HL-60/S4 treated with retinoic acid at 250 ng/mL for 4 days and 3 days (cell line): ENCODE measurements around the gene ATP9A.
"Not testable (repeated sequence)": the region's sequence is repeated elsewhere in the genome, so short reads cannot be mapped to it uniquely, and the experiment has no call there.

Experiments
- in situ Hi-C: fragments of 300-500 bp; cut with MboI; formaldehyde crosslinking; loops from 2 replicates; pipeline ENCODE4 v1.7.0; 2022; ENCODE audit warnings: low sequenced_read_pairs

ATP9A gene

DNA sequence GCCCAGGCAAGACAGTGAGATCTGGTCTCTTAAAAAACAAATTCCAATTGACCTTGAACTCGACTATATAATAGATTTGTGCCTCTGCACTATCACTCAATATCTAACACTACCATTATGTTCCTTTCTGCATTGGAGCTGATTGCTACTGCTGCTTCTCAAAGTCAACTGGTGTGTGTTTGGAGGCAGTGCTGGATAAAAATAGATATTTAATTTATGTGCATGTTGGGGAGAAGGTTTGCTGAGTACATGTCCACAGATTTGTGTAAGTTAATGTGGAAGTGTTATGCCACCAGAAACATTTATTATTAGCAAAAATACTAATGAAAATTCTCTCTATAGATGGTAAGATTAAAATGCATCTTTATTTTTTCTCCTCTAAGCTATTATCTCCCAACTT is 39.5 kb downstream of the ATP9A start:
- in situ Hi-C loops = no loop called here

DNA sequence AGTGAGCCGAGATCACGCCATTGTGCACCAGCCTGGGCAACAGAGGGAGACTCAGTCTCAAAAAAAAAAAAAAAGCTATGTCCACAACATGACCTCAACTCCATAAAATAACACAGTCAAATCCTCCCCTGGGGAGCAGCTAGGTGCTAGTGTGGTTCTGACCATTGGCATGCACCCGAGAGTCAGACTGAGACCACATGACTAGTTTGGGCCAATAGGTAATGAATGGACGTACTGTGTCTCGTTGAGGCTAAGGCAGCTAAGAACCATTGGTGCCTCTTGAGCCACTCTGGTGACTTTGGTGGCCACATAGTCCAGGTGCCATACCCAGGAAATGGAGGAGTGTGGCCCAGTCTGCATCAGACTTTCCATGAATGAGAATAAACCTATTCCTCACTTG is 40.3 kb downstream of the ATP9A start:
- in situ Hi-C loops = no loop called here

DNA sequence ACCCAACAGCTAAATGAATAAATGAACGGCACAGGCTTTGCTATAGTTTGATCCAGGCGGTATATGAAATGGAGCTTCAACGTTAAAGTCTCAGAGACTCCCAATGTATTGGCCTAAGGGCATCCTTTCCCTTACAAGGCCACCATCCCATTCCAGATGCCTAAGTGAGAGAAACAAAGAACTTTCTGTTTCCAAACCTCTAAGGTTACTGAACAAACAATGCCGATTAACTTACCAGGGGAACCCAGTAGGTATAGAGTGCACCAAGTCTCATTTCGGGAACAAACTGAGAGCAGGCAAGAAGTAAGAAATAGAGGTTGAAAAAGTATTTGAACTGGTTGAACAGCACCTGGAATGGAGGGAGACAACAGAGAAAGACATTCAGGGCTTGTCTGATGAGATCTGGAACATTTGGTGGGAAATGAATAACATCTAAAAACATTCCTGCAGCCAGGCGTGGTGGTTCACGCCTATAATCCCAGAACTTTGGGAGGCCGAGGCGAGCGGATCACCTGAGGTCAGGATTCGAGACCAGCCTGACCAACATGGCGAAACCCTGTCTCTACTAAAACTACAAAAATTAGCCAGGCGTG is 42.5 kb downstream of the ATP9A start:
- in situ Hi-C loops = no loop called here

DNA sequence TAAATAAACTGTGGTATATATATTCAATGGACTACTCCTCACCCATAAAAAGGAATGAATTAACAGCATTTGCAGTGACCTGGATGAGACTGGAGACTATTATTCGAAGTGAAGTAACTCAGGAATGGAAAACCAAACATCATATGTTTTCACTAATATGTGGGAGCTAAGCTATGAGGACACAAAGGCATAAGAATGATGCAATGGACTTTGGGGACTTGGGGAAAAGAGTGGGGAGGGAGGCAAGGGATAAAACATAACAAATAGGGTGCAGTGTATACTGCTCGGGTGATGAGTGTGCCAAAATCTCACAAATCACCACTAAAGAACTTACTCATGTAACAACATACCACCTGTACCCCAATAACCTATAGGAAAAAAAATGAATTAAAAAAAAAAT is 45.2 kb downstream of the ATP9A start:
- in situ Hi-C loops = not testable (repeated sequence)

DNA sequence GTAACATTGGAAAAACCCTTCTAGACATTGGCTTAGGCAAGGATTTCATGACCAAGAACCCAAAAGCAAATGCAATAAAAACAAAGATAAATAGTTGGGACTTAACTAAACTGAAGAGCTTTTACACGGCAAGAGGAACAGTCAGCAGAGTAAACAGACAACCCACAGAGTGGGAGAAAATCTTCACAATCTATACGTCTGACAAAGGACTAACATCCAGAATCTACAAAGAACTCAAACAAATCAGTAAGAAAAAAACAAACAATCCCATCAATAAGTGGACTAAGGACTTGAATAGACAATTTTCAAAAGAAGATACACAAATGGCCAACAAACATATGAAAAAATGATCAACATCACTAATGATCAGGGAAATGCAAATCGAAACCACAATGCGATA is 45.9 kb downstream of the ATP9A start:
- in situ Hi-C loops = not testable (repeated sequence)

DNA sequence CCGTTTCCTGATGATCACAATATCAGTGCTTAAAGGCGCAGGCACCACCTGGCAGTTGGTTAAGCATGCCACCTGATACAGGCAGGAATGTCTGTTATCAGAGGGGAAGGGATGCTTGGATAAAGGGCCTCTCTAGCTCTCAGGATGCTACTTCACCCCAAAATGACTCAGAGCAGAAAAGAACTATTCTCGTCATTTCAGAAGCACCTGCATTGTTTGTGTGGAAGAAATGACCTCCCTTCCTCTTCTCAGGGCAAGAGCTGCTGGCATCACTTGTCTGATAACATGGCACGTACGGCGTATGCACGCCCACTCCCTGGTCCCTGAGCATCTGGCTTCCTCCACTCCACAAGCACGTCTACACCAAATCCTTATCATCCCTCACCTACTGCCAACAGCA is 47.3 kb downstream of the ATP9A start:
- in situ Hi-C loops = no loop called here

DNA sequence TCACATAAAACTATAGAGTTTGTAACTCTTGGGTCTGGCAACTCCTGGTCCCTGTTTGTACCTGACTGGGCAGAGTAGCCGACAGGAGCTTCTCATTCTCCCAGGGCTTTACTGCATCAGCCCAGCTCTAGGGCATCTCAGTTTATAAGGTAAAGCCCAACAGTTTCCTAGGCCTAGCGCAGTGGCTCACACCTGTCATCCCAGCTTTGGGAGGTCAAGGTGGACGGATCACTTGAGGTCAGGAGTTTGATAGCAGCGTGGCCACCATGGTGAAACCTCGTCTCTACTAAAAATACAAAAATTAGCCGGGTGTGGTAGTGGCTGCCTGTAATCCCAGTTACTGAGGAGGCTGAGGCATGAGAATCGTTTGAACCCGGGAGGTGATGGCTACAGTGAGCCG is 47.8 kb downstream of the ATP9A start:
- in situ Hi-C loops = no loop called here

DNA sequence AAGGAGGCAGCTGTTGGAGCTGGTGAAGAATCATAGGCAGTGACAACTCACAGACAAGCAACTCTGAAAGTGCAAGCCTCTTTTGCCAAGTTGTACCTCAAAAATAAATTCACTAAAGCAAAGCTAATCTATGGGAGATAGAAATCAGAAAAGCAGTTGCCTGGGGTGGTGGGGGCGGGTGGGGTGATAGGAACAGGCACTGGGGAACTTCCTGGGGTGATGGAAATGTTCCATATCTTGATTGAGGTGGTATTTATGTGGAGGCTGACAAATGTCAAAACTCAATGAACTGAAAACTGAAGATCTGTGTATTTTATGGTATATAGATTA is 52.4 kb downstream of the ATP9A start:
- in situ Hi-C loops = no loop called here

DNA sequence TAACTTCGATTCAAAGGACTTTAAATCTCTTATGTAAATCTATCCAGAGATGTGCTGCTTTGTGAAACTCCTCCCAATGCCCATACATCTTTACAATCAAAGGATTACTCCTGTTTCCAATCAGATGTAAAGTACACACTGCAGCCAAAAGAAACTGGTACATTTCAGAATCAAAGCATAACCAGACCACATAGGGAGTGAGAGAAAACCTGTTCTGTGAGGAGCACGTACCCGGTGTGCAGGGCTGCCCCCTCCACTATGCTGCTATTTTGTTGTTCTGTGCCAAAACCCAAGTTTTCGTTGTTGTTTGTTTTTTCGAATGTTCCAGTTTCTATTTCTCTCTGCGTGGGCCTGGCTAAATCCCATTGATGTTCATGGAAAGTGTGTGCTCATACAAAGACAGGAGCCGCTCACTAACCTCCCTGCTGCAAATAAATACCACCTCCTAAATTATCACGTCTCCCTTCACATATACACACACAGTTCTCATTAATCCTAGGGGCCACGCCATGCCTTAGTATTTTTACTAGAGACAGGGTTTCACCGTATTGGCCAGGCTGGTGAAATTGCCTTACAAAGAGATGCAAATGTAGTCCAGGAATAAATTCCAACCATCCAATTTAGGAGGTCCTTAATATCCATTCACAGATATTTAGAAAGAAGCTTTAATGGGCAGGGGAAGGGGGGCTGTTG is 52.9 kb downstream of the ATP9A start:
- in situ Hi-C loops = no loop called here

DNA sequence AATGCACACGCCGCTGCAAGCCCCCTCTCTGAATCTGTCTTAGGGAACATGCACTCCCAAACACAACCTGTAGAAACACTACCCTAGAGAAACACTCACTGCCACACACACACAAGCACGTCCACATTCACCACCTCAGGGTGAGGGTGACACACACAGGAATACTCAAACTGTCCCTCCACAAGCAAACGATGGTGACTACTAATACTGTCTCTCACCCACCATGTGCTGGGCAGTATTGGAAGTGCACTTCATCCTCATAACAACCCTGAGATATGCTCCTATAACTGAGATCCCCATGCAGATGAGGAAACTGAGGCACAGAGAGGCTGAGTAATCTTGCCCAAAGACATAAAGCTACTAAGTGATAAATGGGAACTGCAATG is 55.0 kb downstream of the ATP9A start:
- in situ Hi-C loops = no loop called here

DNA sequence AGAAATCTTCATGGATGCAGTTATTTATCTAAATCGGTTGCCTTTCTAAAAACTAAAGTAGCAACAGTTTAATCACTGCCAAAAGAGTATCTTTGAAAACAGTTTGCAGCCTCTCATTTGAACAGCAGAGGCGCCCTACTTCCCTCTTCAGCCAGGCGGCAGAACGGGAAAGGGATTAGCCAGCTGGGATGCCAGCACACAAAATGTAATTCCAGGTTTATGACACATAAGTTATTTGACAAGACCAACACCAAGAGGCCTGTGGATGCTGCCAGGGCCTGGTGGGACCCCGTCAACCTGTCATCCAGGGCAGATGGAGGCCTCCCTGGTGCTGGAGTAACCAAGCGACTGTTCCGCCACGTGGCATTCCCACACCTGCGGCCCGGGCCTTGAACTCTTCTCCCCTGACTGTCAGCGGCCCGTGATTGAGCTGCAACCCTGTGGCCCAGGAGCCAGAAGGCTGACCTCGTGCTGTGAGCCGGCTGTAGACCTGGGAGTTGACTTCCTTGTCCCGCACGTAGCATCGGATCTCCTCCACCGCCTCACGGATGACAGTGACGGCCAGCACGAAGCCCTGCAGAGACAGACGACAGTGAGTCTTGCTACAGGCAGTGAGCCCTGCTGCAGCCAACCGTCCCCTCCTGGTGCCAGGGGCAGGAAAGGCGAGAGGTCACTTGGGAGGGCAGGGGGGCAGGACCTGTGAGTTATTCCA is 55.5 kb downstream of the ATP9A start:
- in situ Hi-C loops = no loop called here

DNA sequence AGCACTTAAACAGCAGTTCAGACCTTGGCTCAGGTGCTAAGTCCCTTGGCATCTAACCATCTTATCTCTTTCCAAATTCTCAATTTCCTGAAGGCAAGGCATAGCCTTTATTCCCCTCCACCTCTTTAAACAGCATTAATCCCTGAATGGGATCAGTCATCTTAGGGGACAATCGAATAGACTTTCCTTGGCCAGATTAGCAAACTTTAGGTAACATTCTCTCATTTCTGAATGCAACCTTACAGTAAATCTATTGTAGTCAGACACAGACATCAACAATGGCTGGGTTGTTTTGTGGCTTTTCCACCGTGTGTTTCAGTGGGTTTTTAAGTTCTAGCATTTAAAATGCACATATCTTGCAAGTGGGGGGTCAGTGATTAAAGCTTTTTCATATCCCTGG is 56.8 kb downstream of the ATP9A start:
- in situ Hi-C loops = no loop called here

DNA sequence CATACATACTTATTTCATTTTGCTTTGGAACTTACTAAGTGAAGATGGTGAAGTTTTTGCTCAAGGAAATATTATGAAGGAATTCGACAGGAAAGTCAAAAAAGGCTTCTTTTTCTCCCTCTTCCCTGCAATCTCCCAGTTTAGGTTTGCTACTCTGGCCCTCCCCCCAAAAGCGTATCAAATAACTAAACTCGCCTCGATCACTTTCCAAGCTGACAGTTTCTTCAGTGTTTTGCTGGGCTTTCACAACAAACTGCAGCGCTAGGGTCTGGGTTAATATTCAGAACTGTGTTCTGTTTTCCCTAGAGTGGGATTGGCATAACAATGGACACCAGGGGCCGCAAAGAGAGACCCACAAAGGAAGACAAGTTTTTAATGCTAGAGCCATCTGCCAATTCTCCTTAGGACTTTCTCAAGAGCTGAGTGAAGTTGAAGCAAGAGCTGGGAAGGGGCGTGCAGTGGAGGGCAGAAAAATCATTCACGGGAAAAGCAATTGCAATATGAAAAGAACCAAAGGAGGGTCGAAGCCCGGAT is 57.8 kb downstream of the ATP9A start:
- in situ Hi-C loops = no loop called here

DNA sequence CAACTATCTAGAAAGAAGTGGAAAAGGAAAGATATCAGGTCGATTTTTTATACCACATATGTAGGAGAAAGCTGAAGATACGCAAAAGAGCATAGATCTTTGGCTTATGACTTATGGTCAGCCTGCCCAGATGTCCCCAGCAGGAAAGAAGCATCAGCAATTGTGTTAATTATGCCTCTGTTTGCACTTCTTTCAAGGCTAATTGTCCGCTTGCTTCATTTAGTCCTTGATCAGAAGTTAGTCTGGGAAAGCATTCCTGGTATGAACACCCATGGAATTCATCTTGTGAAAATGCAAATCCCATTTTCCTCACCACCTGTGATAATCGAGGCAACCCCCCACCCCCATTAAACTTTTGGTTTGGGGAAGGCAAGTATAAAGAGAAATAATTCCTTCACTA is 62.8 kb downstream of the ATP9A start:
- in situ Hi-C loops = no loop called here

DNA sequence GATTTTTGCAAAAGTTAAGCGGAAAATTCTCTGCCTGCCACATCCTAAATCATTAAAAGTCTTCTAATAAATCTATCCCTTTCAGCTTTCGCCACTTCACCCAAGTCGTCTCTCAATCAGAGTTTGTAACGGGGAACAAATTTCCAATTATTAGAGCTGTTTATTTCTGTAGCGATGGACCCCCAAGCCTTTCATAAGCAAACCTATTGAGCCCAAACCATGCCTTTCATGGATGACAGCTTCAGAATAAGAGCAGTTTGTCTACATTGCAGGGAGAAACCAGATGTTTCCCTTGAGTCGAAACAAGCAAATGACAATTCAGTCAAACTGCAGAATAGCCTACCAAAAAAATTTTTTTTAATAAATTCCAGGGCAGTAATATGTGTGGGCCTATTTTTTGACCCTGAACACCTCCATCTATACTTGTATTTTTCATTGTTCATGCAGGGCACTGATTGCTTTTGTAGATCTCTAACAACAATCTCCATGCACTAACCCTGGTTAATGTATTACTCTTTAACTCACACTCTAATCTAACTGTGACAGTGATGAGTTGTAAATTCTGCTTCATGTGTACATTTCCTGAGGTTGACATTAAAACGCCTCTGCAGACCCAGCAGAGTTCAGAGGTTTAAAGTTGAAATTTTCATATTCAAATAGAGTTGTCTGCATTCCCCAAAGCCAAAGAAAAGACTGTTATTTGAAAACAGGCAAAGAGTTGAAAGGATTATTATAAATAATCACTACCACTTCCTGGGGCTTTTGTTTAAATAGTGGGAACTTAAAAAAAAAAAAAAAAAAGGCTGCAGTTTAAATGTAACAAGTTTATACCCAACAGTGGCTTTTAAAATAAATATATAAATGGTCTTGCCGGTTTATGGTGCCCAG is 64.5 kb downstream of the ATP9A start:
- in situ Hi-C loops = no loop called here

DNA sequence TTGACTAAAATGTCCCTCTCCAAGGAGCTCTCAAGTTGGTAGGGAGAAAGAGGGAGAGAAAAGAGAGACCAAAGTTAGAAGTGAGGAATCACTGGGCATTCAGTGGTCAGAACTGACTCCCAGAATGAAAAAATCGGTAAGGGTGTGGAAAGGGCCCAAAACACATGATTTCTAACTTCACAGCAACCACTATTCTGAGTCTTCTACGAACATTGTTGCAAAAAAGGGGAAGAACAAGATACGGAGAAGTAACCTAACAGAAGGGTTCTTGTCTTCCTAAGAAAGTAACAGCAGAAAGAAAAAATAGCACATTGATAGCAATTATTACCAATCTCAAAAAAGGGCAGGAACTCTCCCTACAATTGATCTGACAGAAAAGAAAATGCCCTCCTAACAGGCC is 65.6 kb downstream of the ATP9A start:
- in situ Hi-C loops = no loop called here

DNA sequence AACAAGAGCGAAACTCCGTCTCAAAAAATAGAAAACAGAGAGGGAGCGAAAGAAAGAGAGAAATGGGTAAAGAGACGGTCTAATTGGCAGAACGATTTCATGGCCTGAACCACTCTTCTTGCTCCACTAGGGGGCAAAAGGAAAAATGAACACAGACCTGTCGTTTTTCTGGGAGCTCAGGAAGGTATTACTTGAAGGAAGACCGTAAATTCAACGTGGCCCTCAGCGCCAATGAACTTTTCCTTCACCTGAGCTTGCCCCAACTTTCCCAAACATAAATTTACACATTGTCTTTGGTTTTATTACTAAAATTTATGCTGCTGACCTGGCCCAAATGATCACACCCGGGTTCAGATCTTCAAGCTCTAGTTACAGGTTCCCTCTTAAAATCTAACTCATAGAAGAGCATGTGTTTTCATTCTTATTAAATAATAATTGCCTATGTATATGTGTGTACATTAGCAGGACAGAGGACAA is 67.3 kb downstream of the ATP9A start:
- in situ Hi-C loops = no loop called here

DNA sequence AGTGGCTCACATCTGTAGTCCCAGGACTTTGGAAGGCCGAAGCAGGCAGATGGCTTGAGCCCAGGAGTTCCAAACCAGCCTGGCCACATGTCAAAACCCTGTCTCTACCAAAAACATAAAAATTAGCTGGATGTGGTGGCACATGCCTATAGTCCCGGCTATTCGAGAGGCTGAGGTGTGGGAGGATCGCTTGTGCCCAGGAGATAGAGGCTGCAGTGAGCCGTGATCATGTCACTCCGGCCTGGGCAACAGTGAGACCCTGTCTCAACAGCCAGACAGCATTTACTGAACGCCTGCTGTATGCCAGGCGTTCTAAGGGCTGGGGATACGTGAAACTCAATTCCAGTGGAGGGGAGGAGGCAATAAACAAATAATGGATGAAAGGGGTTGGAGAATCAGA is 69.9 kb downstream of the ATP9A start:
- in situ Hi-C loops = no loop called here

DNA sequence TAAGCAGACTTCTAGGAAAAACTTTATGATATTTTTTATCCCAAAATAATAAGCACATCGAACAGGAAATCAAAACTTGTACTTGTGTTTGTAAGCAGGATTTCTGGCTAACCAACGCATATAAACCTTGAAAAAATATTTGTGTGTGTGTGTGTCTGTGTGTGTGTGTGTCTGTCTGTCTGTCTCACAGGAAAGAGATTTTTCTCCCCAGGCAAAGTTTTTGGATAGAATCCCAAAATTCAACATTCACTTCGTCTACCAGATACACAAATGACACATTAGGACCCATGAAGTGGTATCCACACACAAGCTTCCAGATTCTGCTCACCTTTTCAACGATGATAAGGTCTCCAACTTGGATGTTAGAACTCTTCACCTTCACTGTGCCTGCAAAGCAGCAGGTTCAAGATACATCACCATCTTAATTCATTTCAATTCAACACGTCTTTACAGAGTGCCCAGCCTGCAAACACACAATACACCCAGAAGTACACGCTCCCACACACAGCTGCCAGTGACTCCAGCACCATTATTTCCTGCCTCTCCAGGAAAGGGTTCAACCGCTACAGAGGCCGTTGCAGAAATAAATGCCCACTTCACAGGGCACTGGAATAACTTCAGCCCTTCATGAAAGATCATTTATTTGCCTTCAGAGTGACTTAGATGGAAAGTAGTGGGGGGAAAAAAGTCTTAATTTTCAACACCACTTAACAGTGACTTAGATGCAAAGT is 70.9 kb downstream of the ATP9A start:
- in situ Hi-C loops = no loop called here

DNA sequence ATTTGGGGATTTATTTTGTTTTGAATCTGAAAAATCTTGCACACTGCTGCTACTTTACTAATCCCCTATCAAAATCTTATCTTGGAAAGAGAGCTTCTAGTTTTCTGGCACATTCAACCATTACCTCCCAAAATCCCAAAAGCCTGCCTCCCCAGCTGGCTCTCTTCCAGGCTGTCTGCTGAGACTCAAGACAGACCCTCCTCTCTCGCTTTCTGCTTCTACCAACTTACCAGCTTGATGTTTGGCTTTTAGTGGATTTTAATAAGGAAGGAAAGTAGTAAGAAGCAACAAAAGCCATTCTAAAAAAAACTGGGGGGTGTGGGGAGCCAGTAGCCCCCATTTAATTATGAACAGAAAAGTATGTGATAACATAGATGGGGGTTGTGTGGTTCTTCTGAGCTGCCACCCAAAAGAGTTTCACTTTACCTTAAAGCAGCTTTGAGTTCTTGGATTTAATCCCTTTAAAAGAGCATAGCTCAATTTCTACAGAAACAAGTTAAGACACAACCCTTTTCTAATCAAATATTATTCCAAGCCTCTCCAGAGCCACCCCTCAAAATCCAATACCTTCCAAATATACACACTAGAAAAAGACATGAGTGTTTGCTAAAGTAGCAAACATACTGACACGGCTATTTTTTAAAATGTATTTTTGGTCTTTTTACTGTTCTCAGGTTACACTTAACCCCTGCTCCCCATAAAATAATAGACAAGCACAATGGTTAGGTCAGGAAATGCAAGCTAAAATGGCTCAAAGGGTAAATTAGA is 71.7 kb downstream of the ATP9A start:
- in situ Hi-C loops = no loop called here
